Stimulated activated CD4-positive, alpha-beta T cell treated with anti-CD3 and anti-CD28 coated beads, Interleukin-12 subunit alpha, Interleukin-12 subunit beta, amount 100 ng/mL, for 4 hours (primary cell): ENCODE results near the gene OR2T1.
"Not testable (repeated sequence)": the region's sequence is repeated elsewhere in the genome, so short reads cannot be mapped to it uniquely, and the experiment has no call there.

ENCODE experiments used
- DNase-seq: peaks from one replicate; pipeline ENCODE4 v3.0.0-alpha.2; 2020

OR2T1 gene

DNA sequence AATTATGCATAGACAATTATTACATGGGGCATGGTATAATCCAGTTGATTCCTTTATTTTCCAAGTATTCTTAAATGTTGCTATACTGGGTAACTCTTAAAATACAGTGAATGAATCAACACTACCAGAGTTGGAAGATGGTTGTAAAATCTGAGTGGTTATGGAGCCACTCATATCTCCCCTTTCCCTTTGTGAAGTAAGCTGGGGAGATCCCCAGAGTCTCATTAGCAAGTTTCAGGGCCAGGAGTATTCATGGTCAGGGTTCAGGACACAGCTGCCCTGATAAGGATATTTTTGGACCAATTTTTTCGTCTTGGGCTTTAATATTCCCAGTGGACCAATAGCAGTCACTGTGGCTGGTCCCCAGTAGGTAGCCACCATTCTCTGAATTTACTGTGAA is 35.8 kb downstream of the OR2T1 start:
- not testable (repeated sequence) for DNase-seq

DNA sequence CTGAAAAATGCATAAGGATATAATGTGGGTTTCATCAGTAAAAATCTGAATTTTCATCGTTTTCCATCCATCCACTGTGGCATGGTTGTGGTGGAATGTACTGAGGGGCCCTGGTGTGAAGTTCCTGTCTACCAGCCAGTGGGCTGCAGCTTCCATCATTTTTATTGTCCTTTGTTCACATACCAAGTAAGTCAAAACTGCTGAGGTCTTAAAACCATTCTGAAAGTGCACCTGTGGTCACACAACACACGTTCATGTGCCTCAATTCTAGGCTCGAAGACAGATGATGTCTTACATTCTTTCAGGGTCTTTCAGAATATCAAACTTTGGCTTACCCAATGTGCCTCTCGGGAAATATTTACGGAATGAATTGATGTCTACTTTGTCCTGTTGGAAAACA is 36.4 kb downstream of the OR2T1 start:
- DNase-seq = not testable (repeated sequence)

DNA sequence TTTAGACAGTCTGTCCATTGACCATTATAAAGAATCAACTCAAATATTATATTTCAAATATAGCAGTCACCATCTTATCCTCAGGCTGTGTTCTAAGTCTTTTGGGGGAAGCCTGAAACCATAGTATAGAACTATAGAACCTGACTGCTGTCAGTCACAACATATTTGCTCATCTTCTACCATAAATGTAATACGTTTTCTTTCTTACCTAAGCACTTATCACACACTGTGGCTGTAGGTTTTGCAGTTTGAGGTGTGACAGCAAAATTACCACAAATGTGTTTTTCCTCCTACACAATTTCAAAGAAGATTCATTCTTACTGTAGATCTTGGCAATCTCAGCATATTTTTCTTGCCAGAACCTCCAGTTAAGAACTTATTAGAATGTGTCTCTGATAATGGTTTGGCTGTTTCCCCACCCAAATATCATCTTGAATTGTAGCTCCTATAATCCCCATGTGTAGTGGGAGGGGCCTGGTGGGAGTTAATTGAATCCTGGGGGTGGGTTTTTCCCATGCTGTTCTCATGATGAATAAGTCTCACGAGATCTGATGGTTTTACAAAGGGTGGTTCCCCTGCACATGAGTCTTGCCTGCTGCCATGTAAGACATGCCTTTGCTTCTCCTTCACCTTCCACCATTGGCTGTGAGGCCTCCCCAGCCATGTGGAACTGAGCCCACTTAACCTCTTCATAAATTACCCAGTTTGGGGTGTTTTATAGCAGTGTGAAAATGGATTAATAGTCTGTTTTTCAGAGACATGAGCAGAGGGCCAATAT is 39.8 kb downstream of the OR2T1 start:
- not testable (repeated sequence) for DNase-seq

DNA sequence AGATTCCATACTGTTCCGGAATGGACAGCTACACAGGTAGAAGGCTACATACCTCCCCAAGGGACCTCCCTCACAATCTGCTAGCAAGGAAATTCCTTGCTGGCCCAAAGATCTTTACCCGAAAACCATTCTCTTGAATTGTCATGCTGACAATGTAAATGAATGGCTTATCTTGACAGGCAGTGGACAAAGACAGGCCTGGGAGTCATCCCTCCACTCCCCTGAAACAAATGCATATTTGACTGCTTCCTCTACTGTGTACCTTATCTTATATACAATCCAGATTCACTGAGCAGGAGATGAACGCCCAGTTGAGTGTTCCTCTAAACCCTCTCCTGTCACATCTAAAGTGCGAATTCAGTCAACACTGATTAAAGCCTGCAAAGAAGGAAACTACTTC is 41.8 kb downstream of the OR2T1 start:
- DNase-seq = not testable (repeated sequence)

DNA sequence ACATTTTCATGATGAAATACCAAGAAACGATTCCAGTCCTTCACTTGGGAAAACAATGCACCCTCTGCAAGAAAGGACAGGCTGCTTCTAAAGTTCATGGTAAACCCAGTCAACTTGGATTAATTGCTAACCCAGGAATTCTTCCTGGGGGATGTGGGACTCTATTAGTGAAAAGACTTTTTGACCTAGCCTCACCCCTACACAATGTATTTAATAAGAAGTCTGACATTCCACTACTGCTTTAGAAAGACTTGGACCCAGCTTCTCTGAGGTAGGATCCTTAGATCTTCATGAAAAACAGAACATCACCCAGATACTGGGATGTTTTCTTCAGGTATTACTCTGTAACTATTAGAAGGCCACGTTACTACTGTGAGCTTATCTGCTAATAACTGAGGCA is 42.6 kb downstream of the OR2T1 start, which contains the start of gene OR2T2:
Gene OR2T2, plus strand, starts transcription at position 239 of the 400 bp plus-strand sequence. CDS start 7,161 bp downstream, outside the sequence.
- DNase-seq = not testable (repeated sequence)

DNA sequence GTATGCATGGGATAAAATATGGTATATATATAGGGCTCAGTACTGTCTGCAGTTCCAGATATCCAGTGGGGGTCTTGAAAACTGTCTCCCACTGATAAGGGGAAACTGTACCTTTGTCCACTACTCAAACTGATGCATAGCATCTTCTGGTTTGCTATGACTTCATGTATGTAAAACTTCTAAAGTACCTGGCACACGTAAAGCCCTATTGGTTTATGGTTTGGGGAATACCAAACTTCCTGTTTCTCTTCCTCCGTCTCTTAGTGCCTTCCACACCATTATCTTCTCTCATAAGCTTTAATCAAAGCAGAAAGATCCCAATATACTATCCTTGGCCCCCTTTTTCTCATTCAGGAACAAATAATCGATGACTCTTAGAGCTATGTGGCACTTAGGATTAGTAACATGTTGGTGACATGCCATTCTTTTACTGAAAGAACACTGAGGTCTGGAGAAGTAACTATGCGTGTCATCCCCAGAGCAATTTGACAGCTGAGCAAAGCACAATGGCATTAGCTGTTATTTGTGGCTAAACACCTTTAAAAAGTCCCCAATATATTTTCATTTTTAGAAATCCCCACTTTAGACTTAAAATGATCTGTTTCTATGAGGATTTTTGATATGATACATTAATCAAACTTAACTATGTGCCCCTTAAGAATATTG is 45.7 kb downstream of the OR2T1 start:
- DNase-seq = not testable (repeated sequence)

DNA sequence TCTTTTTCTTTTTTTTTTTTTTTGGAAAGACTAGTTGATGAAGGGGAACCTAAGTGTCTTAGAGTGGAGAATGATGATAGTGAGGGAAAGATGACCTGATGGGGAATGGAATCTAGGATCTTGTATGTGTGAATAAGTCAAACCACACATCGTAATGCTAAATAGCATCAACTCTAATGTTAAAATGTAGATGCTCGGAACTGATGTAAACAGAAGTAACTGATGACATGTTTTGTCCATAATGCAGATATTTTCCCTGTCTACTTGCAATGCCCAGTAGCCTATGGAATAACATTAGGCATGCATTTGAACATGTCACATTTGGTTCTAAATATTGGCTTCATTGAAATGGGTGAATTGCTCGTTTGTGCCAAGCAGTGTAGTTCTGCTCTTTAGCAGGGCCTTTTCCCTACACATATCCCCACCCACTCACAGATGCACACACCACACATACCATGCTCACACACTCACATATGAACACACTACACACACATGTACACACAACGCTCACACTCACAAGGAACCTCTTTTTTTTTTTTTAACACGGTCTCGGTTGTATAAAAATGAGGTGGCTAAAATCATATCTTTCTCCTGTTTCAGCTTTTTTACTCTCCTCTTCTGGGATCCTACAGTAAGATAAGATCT is 47.1 kb downstream of the OR2T1 start:
- not testable (repeated sequence) for DNase-seq

DNA sequence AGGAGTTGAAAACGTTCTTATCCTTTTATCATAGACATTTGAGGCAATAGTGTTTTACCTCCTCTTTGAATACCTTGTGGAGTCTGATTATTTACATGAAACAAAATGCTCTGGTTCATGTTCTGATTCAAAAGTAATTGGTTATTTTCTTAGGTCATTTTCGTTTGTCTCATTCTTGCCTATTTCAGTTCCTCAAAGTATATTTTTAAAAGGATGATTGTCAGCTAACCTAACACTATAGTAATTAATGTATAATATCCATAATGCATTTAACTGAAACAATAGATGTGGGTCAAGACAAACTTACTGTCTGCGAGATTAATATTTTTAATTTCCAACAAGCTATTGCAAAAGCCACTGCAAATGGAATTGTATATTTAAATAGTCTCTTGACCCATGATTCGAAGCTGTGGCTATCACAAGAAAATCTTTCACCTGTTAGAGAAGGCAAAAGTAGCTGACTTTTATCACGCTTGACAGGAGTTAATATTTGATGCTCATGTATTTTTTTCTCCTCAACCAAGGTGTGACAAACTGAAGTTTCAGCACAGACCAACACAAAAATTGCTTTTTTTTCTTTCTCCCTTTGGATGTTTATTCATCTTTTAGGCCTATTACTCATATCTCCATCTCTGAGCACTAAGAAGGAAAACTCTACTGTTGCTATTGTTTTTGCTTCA is 47.8 kb downstream of the OR2T1 start:
- DNase-seq = not testable (repeated sequence)

DNA sequence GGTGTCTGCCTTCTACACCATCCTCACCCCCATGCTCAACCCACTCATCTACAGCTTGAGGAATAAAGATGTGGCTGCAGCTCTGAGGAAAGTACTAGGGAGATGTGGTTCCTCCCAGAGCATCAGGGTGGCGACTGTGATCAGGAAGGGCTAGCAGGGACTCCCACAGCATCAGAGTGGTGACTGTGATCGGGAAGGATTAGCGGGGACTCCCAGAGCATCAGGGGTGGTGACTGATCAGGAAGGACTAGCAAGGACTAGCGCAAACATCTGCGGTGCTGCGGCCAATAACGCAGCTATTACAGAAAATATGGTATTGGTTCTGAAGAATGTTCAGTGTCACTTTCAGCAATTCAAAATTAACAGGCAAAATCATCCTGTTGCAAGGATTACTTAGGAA is 50.8 kb downstream of the OR2T1 start:
- DNase-seq = not testable (repeated sequence)

DNA sequence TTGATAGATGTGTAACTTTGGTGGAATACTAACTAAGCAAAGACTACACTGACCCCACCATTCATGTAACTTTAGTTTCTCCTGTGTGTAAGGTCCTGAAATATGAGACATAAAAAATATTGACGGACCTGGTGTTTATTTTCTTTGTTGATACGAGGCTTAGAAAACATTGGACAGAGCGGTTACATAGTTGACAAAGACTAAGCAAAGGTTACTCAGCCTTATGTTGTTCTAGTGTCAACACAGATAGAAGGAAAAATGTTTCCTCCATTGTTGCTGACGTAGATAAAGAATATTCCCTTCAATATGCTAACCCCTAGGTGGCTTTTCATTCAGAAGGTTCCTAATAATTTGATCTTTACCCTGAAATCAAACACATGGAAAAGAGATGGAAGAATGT is 52.2 kb downstream of the OR2T1 start:
- DNase-seq = not testable (repeated sequence)

DNA sequence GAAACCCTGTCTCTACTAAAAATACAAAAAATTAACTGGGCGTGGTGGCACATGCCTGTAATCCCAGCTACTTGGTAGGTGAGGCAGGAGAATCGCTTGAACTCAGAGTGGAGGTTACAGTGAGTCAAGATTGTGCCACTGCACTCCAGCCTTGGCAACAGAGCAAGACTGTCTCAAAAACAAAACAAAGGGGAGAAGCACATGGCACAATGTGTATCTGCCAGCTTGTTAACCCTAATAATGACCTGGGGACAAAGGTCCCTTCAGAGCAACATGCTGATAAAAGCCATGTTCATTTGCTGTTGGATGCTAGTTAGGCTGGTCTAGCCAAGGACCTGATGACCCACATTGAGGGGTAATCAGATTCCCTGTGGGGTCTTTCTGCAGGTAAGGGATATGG is 53.8 kb downstream of the OR2T1 start:
- not testable (repeated sequence) for DNase-seq
